Lung (tissue), 12 donors: ENCODE measurements around the gene FSCN2. TPM values are rescaled to one million over a fixed set of nuclear protein-coding genes. Genes with fewer than 3 reads are reported as not detected.

ENCODE experiments used
- ATAC-seq: fragments of 200-7000 bp; cut with Tn5 transposase; one replicate; pipeline ENCODE4 v1.9.1; 2020; ENCODE audit warnings: moderate number of reproducible peaks; ENCODE audit not compliant: insufficient read depth, low FRiP score
- DNase-seq, 3 donors: peaks; one replicate each; pipeline ENCODE4 v3.0.0-alpha.2; 2013 to 2017
- H3K27ac ChIP-seq, 2 donors: one replicate each; pipeline ENCODE4 v1.5.1; 2013; ENCODE audit warnings: mild to moderate bottlenecking in 2 of 2, moderate library complexity in 2 of 2, control low read depth in 1 of 2, inconsistent platforms in 1 of 2, low read depth in 1 of 2, low read length in 1 of 2
- H3K27me3 ChIP-seq, 3 donors: one replicate each; pipeline ENCODE4 v1.5.1; 2013; ENCODE audit warnings: low read length in 2 of 3; ENCODE audit not compliant: control insufficient read depth in 3 of 3, insufficient read depth in 3 of 3
- H3K36me3 ChIP-seq, 4 donors: one replicate each; pipeline ENCODE4 v1.5.1; 2013; ENCODE audit warnings: low read length in 4 of 4, mild to moderate bottlenecking in 1 of 4, moderate library complexity in 1 of 4; ENCODE audit not compliant: control insufficient read depth in 4 of 4, insufficient read depth in 4 of 4
- H3K4me1 ChIP-seq, 5 donors: one replicate each; pipeline ENCODE4 v1.5.1; 2013; ENCODE audit warnings: low read length in 5 of 5, mild to moderate bottlenecking in 2 of 5, moderate library complexity in 1 of 5; ENCODE audit not compliant: control insufficient read depth in 5 of 5, insufficient read depth in 5 of 5
- H3K4me3 ChIP-seq: one replicate; pipeline ENCODE4 v1.5.1; 2013; ENCODE audit warnings: mild to moderate bottlenecking, control low read depth, moderate library complexity
- H3K9ac ChIP-seq, 2 donors: one replicate each; pipeline ENCODE4 v1.5.1; 2013; ENCODE audit warnings: low read length in 2 of 2, control low read depth in 1 of 2; ENCODE audit not compliant: insufficient read depth in 1 of 2
- H3K9me3 ChIP-seq, 4 donors: one replicate each; pipeline ENCODE4 v1.5.1; 2013; ENCODE audit warnings: low read length in 3 of 4, mild to moderate bottlenecking in 1 of 4, moderate library complexity in 1 of 4; ENCODE audit not compliant: control insufficient read depth in 4 of 4, insufficient read depth in 3 of 4
- CTCF ChIP-seq: IDR thresholded peaks from 2 replicates; pipeline ENCODE4 v1.5.1; 2012; ENCODE audit warnings: mild to moderate bottlenecking; ENCODE audit errors: control extremely low read depth, extremely low read depth
- WGBS, 2 donors: extraction: QIAGEN DNeasy Blood & Tissue Kit; methylation state at CpG; one replicate each; pipeline ENCODE4 v1.1.7; 2013; 5-methylcytosine and 5-hydroxymethylcytosine counted together
- polyA plus RNA-seq, 2 donors: library from polyadenylated mRNA; stranded (reverse); fragments of 200-250 nt; gene quantifications; one replicate each; pipeline ENCODE4 v1.2.1, GENCODE V29; 2013
- total RNA-seq, 2 donors: library from RNA; depleted of rRNA in 1 of 2; stranded (reverse); fragments of >200 nt in 1 of 2; gene quantifications; one replicate each; pipeline ENCODE4 v1.2.1, GENCODE V29; 2014 to 2021
- donor health status: control.
- donor health status: control.
- donor health status: Bipolar disorder and iron deficiency.
- donor health status: healthy.
- donor health status: DM: yes; HTN: yes; CAD: no.

FSCN2 gene
- total and polyA plus RNA-seq, 4 donors = 0.46 to 3.9 (median 1.9) TPM

DNA sequence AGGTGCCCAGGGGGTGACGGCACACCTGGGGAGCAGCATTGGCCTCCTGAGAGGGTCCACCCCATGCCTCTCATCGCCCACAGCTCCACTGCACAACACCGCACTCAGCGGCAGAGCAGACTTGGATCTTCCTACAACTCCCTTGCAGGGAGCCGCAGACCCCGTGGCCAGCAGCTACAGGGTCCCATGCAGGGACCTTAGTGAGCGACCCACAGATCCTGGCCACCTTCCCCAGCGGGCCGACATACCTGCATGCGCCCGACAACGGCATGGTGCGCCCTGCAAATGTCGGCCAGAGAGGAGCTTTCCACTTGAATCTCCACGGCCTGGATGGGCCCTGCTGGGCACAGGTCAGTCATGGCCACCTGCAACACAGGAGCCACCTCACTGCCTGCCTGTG is 15.6 kb downstream of the FSCN2 start:
- peaks cover 0 to 6% (median 0%) of the 10 kb centered on the region in 4 donors for H3K9me3 ChIP-seq
- ATAC-seq (no peak), DNase-seq (no peak)
- no peak overlapping the region for H3K4me3 ChIP-seq
- no peak for TF ChIP-seq CTCF
- no peaks in the 10 kb centered on the region for H3K27me3 ChIP-seq
- H3K4me1 ChIP-seq = no peaks in the 10 kb centered on the region
- no peak overlapping the region for H3K27ac ChIP-seq
- 94 to 98% methylated on average over 15 of the region's 15 CpGs for WGBS, 2 donors
- H3K9ac ChIP-seq = no peak overlapping the region
- peaks cover 8 to 82% (median 17%) of the 10 kb centered on the region in 4 donors for H3K36me3 ChIP-seq

DNA sequence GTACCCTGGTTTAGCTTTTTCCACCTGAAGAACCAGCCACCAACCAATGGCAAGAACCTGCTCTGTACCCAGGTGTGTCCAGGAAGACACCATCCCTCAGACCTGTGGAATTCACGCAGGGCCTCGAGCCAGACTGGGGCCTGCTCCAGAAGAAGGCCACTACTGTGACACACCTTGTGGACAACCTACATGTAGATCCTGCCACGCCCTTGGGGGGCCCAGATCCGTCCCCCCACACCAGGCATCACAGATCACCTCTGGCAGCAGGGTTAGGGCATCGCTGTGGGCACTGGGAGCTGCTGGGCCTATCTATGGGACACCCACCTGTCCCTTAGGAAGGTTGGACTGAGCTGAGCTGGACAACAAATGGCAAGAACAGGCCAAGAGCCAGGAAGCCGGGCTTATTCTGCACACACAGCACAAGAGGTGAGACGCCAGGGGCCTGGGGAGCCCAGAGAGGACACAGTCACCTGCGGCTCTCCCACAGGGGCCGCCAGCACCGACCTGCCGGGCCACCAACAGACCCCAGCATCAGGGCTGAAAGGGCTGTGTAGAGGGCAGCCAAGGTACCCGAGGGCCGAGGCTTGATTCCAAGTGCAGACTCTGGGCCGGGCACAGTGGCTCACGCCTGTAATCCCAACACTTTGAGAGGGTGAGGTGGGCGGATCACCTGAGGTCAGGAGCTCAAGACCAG is 16.3 kb downstream of the FSCN2 start:
- Histone ChIP-seq H3K9me3 (peaks cover 0 to 6% (median 0%) of the 10 kb centered on the region in 4 donors), H3K9ac (no peak overlapping the region), H3K4me3 (no peak overlapping the region), H3K36me3 (peaks cover 8 to 82% (median 20%) of the 10 kb centered on the region in 4 donors), H3K27ac (no peak overlapping the region), H3K4me1 (no peaks in the 10 kb centered on the region), H3K27me3 (no peaks in the 10 kb centered on the region)
- ATAC-seq (no peak), DNase-seq (no peak)
- TF ChIP-seq CTCF = no peak
- 89 to 97% methylated on average over 16 of the region's 16 CpGs for WGBS, 2 donors

DNA sequence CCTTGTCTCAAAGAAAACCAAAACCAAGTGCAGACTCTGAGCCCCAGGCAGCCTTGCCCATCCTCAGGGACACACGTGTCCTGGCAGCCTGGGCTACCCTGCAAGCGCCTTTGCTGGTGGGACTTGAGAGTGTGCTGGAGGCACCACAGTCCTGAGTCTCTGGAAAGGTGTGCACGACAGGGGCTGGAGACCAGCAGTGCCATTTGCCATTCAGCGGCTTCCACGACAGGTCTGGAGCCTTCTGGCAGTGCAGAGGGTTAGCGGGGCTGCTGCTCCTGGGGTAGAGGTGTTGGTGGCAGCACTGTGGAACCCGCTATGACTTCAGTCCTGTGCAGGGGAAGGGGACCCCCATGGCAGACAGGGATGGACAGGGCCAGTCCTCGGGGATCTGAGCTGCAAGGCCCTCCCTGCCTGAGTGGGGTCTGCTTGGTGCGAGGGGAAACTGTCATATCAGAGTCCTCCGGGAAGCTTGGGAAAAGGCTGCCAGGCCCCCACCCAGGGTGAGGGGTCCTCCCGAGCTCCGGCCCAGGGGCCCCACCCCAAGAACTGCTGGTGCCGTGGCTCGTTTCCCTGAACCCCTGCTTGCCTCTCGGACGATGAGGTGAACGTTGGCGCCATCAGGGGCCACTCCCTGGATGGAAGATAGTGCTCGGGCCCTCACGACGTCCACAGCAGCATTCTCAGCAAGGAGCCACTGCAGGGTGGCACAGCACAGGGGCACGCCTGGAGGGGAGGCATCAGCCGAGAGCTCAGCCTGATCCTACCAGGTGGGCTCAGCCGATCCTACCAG is 17.2 kb downstream of the FSCN2 start:
- ATAC-seq (no peak), DNase-seq (no peak)
- WGBS, 2 donors = 92 to 94% methylated on average over 24 of the region's 24 CpGs
- no peak overlapping the region for H3K9ac ChIP-seq
- H3K27ac ChIP-seq = no peak overlapping the region
- no peak overlapping the region for H3K4me3 ChIP-seq
- H3K27me3 ChIP-seq = no peaks in the 10 kb centered on the region
- TF ChIP-seq CTCF = no peak
- H3K36me3 ChIP-seq = peaks cover 8 to 79% (median 24%) of the 10 kb centered on the region in 4 donors
- no peaks in the 10 kb centered on the region for H3K4me1 ChIP-seq
- peaks cover 0 to 3% (median 0%) of the 10 kb centered on the region in 4 donors for H3K9me3 ChIP-seq
